K562 (cell line): ENCODE results near the gene DYRK1A. TPM values are rescaled to one million over a fixed set of nuclear protein-coding genes. Genes with fewer than 3 reads are reported as not detected.
A peak's percentile ranks its signal among the peaks of the same experiment; 100 is the strongest.

ENCODE experiments used
- ATF3 ChIP-seq, 2 experiments: fragments of 450-650 bp in 1 of 2; sonication (generic) in 1 of 2; formaldehyde crosslinking in 1 of 2; IDR thresholded peaks in 1 of 2; conservative IDR thresholded peaks in 1 of 2; 2 replicates each; pipeline versions ENCODE4 v1.6.1 to v1.8.1; 2016 to 2023; ENCODE audit warnings: mild to moderate bottlenecking in 2 of 2, moderate library complexity in 2 of 2, inconsistent platforms in 1 of 2, missing genetic modification reagents in 1 of 2
- BRD9 ChIP-seq: fragments of 450-650 bp; IDR thresholded peaks from 2 replicates; pipeline ENCODE4 v1.6.1; 2018; ENCODE audit warnings: low read depth; ENCODE audit not compliant: partially characterized antibody
- CREB3 ChIP-seq: fragments of 450-650 bp; conservative IDR thresholded peaks from 2 replicates; pipeline ENCODE4 v1.6.1; 2016; ENCODE audit warnings: missing genetic modification characterization, low read depth, mild to moderate bottlenecking, missing compliant biosample characterization, moderate library complexity
- E4F1 ChIP-seq: fragments of 250-450 bp; sonication (Bioruptor Pico); IDR thresholded peaks from 2 replicates; pipeline ENCODE4 v1.5.0; 2021; ENCODE audit warnings: mild to moderate bottlenecking, borderline replicate concordance
- FOXJ3 ChIP-seq: sonication (generic); formaldehyde crosslinking; IDR thresholded peaks from 2 replicates; pipeline ENCODE4 v1.4.0; 2020; ENCODE audit warnings: mild to moderate bottlenecking, missing genetic modification reagents
- FOXP1 ChIP-seq: sonication (generic); formaldehyde crosslinking; IDR thresholded peaks from 2 replicates; pipeline ENCODE4 v1.8.0; 2022; ENCODE audit warnings: mild to moderate bottlenecking, missing genetic modification reagents
- HLTF ChIP-seq: fragments of 450-650 bp; IDR thresholded peaks from 2 replicates; pipeline ENCODE4 v1.6.1; 2016
- HSF4 ChIP-seq: fragments of 250-450 bp; sonication (Bioruptor Pico); IDR thresholded peaks from 2 replicates; pipeline ENCODE4 v2.1.2; 2022; ENCODE audit warnings: mild to moderate bottlenecking, moderate library complexity, borderline replicate concordance
- SMARCA5 ChIP-seq: fragments of 450-650 bp; IDR thresholded peaks from 2 replicates; pipeline ENCODE4 v1.6.1; 2016
- SP1 ChIP-seq: sonication (generic); formaldehyde crosslinking; IDR thresholded peaks from 2 replicates; pipeline ENCODE4 v1.8.1; 2022; ENCODE audit warnings: mild to moderate bottlenecking, missing genetic modification reagents
- ZHX1 ChIP-seq: fragments of 150-350 bp; conservative IDR thresholded peaks from 2 replicates; pipeline ENCODE4 v1.6.1; 2014; ENCODE audit warnings: low read length
- ZKSCAN1 ChIP-seq: fragments of 150-350 bp; IDR thresholded peaks from 2 replicates; pipeline ENCODE4 v1.6.1; 2016; ENCODE audit warnings: low read depth, low read length
- ZKSCAN3 ChIP-seq: fragments of 250-450 bp; sonication (Bioruptor Pico); IDR thresholded peaks from 2 replicates; pipeline ENCODE4 v1.4.0; 2020
- ZNF589 ChIP-seq: fragments of 200-800 bp; sonication (Bioruptor generic); IDR thresholded peaks from 2 replicates; pipeline ENCODE4 v1.6.1; 2016; ENCODE audit warnings: low read depth, missing genetic modification characterization, missing compliant biosample characterization
- ZNF707 ChIP-seq: fragments of 250-450 bp; sonication (Bioruptor Pico); conservative IDR thresholded peaks from 2 replicates; pipeline ENCODE4 v1.8.0; 2022; ENCODE audit warnings: inconsistent platforms, mild to moderate bottlenecking, moderate library complexity
- polyA plus RNA-seq, 8 experiments: library from polyadenylated mRNA; depleted of rRNA in 4 of 8; stranded (reverse) in 5 of 8; unstranded in 3 of 8; fragments of >200 nt; fragmentation: Nextera tagmentation in 2 of 8; fragmentation: Illumina TruSeq in 1 of 8; extraction: Ambion mirVana in 2 of 8; extraction: Trizol in 1 of 8; gene quantifications; 2 replicates each; pipeline versions ENCODE4 v1.2.1 to v1.2.3, GENCODE V29; 2011 to 2014; ENCODE audit warnings: inconsistent platforms in 1 of 8, missing spikeins in 1 of 8
- total RNA-seq, 7 experiments: library from RNA; depleted of rRNA in 6 of 7; stranded (reverse); fragments of >200 nt in 6 of 7; fragmentation: Illumina TruSeq in 2 of 7; extraction: Trizol in 2 of 7; gene quantifications; 2 replicates each; pipeline versions ENCODE4 v1.2.1 to v1.2.3, GENCODE V29; 2011 to 2021; ENCODE audit warnings: low replicate concordance in 1 of 7
- TF ChIP-seq, protein P1 (sequence below): fragments of 450-650 bp; formaldehyde crosslinking; IDR thresholded peaks from 2 replicates; pipeline ENCODE4 v1.4.0; 2020; ENCODE audit warnings: mild to moderate bottlenecking, moderate library complexity
- TF ChIP-seq, protein P2 (sequence below): fragments of 450-650 bp; IDR thresholded peaks from 2 replicates; pipeline ENCODE4 v1.7.1; 2018; ENCODE audit warnings: mild to moderate bottlenecking, low read depth; ENCODE audit not compliant: partially characterized antibody

Gene DYRK1A
- total and polyA plus RNA-seq, 9 of the 15 experiments (the other 6 are each of a cell fraction or from before 2014, with no cell fraction given): 3.7 to 64.8 (median 42.3) TPM

DNA sequence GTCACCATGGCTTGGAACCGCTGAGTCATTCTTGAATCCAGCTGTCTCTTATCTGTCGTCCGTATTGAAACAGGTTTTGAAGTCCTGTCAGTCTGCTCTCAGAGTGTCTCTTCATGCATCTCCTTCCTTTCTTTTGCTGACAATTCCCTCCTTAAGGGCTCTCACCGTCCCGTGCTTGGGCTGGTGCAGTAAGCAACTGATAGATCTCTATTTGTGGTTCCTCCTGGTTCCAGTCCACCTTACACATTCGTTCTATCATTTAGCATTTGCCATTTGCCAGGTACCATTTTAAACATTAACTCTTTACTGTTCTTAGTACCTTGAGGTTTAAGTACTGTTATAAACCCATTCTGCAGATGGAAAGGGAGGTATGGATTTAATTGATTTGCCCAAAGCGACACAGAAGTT lies 88.9 kb downstream of the DYRK1A start (continued):
- peak; percentile 89 for TF ChIP-seq ATF3 (IDR thresholded peaks at IDR 0.05)
- no peak for TF ChIP-seq ATF3 (CRISPR knock-in tag; conservative IDR thresholded peaks at IDR 0.05)
- TF ChIP-seq, protein P1, sequence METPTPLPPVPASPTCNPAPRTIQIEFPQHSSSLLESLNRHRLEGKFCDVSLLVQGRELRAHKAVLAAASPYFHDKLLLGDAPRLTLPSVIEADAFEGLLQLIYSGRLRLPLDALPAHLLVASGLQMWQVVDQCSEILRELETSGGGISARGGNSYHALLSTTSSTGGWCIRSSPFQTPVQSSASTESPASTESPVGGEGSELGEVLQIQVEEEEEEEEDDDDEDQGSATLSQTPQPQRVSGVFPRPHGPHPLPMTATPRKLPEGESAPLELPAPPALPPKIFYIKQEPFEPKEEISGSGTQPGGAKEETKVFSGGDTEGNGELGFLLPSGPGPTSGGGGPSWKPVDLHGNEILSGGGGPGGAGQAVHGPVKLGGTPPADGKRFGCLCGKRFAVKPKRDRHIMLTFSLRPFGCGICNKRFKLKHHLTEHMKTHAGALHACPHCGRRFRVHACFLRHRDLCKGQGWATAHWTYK (CRISPR knock-in tag): no peak
- no peak for TF ChIP-seq HSF4 (CRISPR knock-in tag)
- TF ChIP-seq BRD9: peak; percentile 59
- TF ChIP-seq SP1 (CRISPR knock-in tag): no peak
- TF ChIP-seq HLTF: 0 out of 2 replicates have a peak, but pooled peaks have one; percentile 66
- TF ChIP-seq E4F1 (CRISPR knock-in tag): no peak
- TF ChIP-seq ZKSCAN1: no peak
- no peak for TF ChIP-seq ZNF707 (CRISPR knock-in tag)
- no peak for TF ChIP-seq ZKSCAN3 (CRISPR knock-in tag)
- no peak for TF ChIP-seq FOXP1
- TF ChIP-seq, protein P2, sequence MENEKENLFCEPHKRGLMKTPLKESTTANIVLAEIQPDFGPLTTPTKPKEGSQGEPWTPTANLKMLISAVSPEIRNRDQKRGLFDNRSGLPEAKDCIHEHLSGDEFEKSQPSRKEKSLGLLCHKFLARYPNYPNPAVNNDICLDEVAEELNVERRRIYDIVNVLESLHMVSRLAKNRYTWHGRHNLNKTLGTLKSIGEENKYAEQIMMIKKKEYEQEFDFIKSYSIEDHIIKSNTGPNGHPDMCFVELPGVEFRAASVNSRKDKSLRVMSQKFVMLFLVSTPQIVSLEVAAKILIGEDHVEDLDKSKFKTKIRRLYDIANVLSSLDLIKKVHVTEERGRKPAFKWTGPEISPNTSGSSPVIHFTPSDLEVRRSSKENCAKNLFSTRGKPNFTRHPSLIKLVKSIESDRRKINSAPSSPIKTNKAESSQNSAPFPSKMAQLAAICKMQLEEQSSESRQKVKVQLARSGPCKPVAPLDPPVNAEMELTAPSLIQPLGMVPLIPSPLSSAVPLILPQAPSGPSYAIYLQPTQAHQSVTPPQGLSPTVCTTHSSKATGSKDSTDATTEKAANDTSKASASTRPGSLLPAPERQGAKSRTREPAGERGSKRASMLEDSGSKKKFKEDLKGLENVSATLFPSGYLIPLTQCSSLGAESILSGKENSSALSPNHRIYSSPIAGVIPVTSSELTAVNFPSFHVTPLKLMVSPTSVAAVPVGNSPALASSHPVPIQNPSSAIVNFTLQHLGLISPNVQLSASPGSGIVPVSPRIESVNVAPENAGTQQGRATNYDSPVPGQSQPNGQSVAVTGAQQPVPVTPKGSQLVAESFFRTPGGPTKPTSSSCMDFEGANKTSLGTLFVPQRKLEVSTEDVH: no peak
- no peak for TF ChIP-seq FOXJ3 (CRISPR knock-in tag)
- no peak for TF ChIP-seq ZHX1
- 0 out of 2 replicates have a peak, but pooled peaks have one; percentile 38 for TF ChIP-seq SMARCA5
- no peak for TF ChIP-seq CREB3 (tag)
- no peak for TF ChIP-seq ZNF589 (CRISPR knock-in tag)
